Activated CD4-positive, alpha-beta T cell treated with anti-CD3 and anti-CD28 coated beads, Interleukin-2, amount 10 ng/mL, durations not matched to agents 7 days and 5 days (primary cell): ENCODE results near the gene ABCG1. TPM values are rescaled to one million over a fixed set of nuclear protein-coding genes. Genes with fewer than 3 reads are reported as not detected.

ENCODE experiments used
- CTCF ChIA-PET: fragments of 350-600 bp; sonication (Branson Sonifier 250); formaldehyde crosslinking; loops from one replicate; lab custom pipeline; 2021; ENCODE audit warnings: antibody characterized with exemption; lab: Charles Lee
- POLR2A ChIA-PET: fragments of 350-600 bp; sonication (Branson Sonifier 250); formaldehyde crosslinking; loops from one replicate; lab custom pipeline; 2021; ENCODE audit warnings: antibody characterized with exemption; lab: Charles Lee
- DNase-seq: peaks from one replicate; pipeline ENCODE4 v3.0.0-alpha.2; 2020
- H3K27ac Mint-ChIP-seq: one replicate; pipeline ENCODE4 v1.8.0; 2021; ENCODE audit warnings: mild to moderate bottlenecking, moderate library complexity, mixed read lengths
- H3K27me3 Mint-ChIP-seq: one replicate; pipeline ENCODE4 v1.8.0; 2021; ENCODE audit warnings: mixed read lengths
- H3K36me3 Mint-ChIP-seq: one replicate; pipeline ENCODE4 v1.8.0; 2021; ENCODE audit warnings: low read depth, mixed read lengths
- H3K4me1 Mint-ChIP-seq: one replicate; pipeline ENCODE4 v1.8.0; 2021; ENCODE audit warnings: mixed read lengths
- H3K4me3 Mint-ChIP-seq: one replicate; pipeline ENCODE4 v1.8.0; 2021; ENCODE audit warnings: mild to moderate bottlenecking, moderate library complexity, mixed read lengths
- H3K9me3 Mint-ChIP-seq: one replicate; pipeline ENCODE4 v1.8.0; 2021; ENCODE audit warnings: mixed read lengths
- total RNA-seq, 2 experiments: library from RNA; stranded (reverse); gene quantifications; one replicate each; pipeline ENCODE4 v1.2.3, GENCODE V29; 2021

Gene ABCG1
- total RNA-seq, 2 experiments from 2014 or later, result 10.2 to 12.3 TPM

DNA sequence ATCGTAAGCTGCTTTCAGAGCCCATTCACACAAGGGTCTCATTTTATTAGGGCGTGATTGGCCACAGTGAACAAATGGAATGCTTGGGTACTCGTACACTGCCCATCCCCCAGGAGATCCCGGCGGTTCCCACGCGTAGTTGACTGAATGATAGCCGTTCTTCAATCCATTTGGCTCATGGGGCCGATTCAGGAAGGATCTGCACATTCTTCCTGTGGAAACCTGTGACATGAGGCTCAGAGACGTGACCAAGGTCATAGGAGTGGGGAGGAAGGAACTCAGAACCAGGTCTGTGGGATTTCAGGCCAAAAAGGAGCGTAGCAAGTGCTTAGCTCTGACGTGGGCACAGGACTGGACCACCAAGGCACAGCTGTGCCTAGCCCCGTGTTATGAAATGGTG, 11.7 kb downstream of the ABCG1 start:
- DNase-seq, result no peak
- Mint-ChIP-seq H3K9me3 (peaks cover 9% of the 10 kb centered on the region), H3K4me3 (no peak overlapping the region), H3K27ac (no peak overlapping the region), H3K36me3 (peaks cover 33% of the 10 kb centered on the region), H3K4me1 (peaks cover 97% of the 10 kb centered on the region), H3K27me3 (no peaks in the 10 kb centered on the region)
- ChIA-PET CTCF (interaction anchor here (1.2 to 1.8 kb wide), 4 partner anchors 9 to 85 kb away, joined by 3 to 9 read pairs (median 6); partner anchors contain the start of gene ABCG1), POLR2A (no interaction called here)

DNA sequence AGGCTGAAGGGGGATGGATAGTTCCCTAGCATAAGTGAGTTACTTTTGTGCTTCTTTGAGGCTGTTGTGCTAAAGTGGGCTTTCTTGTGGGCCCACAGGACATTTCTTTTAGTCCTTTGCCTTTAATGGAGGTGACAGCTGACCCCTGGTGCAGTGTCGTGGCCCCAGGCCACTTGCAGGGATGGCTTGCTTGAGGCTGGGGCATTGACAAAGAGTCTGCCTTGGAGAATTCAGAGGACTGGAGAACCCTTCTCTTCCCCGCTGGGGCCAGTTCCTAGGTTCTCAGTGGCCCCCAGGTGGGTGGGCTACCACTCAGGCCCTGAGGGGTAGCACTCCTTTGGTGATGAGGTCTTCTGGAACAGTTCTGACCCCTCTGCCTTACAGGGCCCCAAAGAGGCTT, 12.8 kb downstream of the ABCG1 start:
- no peak overlapping the region for H3K4me3 Mint-ChIP-seq
- no peak for DNase-seq
- H3K36me3 Mint-ChIP-seq, result peaks cover 22% of the 10 kb centered on the region
- peaks cover 97% of the 10 kb centered on the region for H3K4me1 Mint-ChIP-seq
- H3K27ac Mint-ChIP-seq, result peak overlapping the region; percentile 60
- no peaks in the 10 kb centered on the region for H3K27me3 Mint-ChIP-seq
- ChIA-PET CTCF (interaction anchor here (1.0 to 2.3 kb wide), 3 partner anchors 11 to 143 kb away, joined by 3 to 5 read pairs (median 5); no protein-coding TSS in a partner anchor), POLR2A (no interaction called here)
- H3K9me3 Mint-ChIP-seq, result peaks cover 7% of the 10 kb centered on the region

DNA sequence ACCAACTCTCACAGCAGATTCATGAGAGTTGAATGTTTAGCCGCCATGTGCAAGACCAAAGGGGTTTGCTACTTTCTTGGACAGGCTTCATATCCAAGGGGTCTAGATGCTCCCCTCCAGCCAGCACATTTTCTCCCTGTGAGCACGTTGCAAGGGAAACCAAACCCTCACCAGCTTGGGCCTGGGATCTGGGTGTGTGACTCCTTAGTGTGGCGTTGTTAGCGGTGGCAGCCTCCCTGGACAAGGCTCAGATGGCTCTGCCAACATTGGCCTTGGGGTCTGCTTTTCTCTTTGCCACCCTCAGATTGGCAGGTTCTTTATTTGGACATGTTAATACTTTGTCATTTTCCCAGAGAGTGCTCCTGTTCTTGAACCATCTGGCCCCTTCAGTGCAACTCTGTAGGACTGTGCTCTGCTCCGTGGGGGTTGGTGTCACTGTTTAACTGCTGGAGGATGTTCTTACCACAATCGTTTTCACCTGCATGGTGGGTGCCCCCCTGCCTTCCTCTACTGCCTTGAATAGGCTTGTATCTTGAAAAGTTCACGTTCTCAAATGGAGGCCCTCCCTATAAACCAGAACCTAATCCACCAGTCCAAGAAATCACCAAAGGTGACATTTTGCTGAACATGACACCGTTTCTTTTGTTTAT, 13.4 kb downstream of the ABCG1 start:
- ChIA-PET CTCF (interaction anchor here (0.9 to 2.3 kb wide), 6 partner anchors 12 to 143 kb away, joined by 4 to 5 read pairs (median 4); no protein-coding TSS in a partner anchor), POLR2A (no interaction called here)
- H3K36me3 Mint-ChIP-seq, result peaks cover 19% of the 10 kb centered on the region
- DNase-seq, result peak; percentile 39
- H3K27me3 Mint-ChIP-seq, result no peaks in the 10 kb centered on the region
- peak overlapping the region; percentile 93 for H3K27ac Mint-ChIP-seq
- peaks cover 7% of the 10 kb centered on the region for H3K9me3 Mint-ChIP-seq
- peak overlapping the region; percentile 5 for H3K4me3 Mint-ChIP-seq
- peaks cover 97% of the 10 kb centered on the region for H3K4me1 Mint-ChIP-seq

DNA sequence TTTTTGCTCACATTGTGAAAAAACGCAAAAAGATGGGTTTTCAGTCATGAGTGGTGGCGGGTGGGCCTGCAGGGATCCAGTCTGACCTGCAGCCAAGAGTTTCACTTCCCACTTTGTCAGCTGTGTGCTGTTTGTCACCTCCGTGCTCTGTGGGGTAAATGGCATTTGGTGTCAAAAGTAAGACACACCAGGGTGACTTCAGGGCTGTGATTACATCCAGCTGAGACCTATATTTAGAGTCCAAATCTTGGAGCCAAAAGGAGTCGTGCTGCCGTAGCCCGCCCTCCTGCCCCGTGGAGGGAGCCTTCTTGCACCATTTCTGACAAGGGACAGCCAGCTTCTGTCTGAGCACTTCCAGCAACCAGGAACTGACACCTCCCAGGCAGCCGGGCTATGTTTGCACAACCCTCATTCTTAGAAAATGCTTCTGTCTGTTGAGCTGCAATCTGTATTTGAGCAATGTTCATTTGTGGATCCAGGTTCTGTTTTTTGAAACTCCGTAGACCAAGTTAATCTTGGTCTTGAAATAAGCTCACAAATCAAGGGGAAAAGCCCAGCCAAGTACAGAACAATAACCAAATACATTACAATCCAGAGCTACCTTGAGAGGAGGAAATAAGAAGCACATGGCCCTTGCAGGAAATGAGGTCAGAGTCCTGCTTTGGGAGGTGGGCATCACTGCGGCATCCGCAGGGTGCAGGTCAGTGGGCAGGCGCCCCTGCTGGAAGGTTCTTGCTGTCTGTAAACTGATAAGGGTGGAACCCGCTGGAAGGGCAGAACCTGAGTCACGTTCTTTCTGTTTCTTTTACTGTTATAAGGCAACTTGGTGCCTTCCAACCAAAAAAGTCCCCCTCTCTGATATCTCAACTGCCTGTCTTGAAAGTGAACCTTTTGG, 14.4 kb downstream of the ABCG1 start:
- peak; percentile 81 for DNase-seq
- no peaks in the 10 kb centered on the region for H3K9me3 Mint-ChIP-seq
- POLR2A ChIA-PET, result interaction anchor here (0.6 kb wide), 2 partner anchors 9 to 40 kb away, joined by 3 read pairs; no protein-coding TSS in a partner anchor
- H3K27me3 Mint-ChIP-seq, result no peaks in the 10 kb centered on the region
- peak overlapping the region; percentile 65 for H3K4me3 Mint-ChIP-seq
- CTCF ChIA-PET, result interaction anchor here (0.5 to 4.1 kb wide), 13 partner anchors 8 to 142 kb away, joined by 3 to 18 read pairs (median 4); no protein-coding TSS in a partner anchor
- peak overlapping the region; percentile 93 for H3K27ac Mint-ChIP-seq
- H3K4me1 Mint-ChIP-seq, result peaks cover 97% of the 10 kb centered on the region
- peaks cover 12% of the 10 kb centered on the region for H3K36me3 Mint-ChIP-seq

DNA sequence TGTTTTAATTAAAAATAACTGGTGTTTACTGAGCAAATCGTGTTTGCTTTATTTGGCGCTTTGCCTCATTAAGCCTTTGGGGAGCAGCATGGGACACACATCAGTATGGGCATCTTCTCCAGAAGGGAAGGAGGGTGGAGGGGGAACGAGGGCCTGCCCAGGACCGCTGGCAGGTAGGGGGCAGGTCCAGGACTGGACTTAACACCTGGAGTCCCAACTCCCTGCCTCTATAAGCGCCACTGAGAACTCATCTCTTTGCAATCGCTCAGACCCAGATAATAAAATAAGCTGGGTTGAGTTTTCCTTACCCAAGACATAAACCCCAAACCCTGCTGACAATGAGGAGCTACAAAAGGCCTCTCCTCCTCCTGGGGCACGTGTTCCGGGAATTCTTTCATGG, 15.1 kb downstream of the ABCG1 start:
- ChIA-PET CTCF (interaction anchor here (0.8 to 4.1 kb wide), 8 partner anchors 9 to 141 kb away, joined by 3 to 18 read pairs (median 4); no protein-coding TSS in a partner anchor), POLR2A (interaction anchor here (1.1 kb wide), 1 partner anchor 13 kb away, joined by 5 read pairs; no protein-coding TSS in a partner anchor)
- H3K27ac Mint-ChIP-seq, result peak overlapping the region; percentile 93

DNA sequence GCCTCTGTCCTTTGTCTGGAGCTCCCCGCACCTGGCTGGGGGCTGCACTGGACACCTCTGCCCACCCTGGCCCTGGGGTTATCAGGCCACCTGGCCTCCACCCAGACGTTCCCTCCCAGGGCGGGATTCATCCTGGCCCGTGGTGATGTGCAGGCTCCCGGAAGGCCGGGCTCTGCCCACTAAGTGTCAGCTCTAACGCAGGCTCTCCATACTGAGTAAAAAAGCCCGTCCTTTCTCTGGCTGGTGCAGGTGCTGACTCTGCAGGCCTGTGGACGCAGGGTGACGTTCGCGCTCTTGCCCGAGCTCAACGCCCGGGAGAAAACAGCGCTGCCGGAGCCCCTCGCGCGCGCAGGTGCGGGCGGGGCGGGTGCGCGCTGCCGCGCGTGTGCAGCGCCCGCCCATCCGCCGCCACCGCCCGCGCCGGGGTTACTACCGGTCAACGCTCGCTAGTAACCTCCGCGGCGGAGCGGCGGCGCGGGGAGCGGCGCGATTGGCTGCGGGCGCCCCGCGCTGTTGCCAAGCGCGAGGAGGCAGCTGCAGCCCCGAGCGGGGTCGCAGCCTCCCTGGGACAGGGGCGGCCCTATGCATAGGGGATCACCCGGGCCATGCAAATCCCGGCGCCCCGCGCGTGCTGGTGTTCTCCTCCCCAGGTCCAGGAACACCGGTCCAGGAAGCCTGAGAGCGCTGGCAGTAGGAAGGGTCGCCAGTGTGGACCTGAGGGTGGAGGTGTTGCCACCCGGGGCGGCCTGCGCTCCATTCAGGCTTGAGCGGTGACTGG, 15.7 kb downstream of the ABCG1 start:
- ChIA-PET CTCF (interaction anchor here (0.8 to 4.1 kb wide), 6 partner anchors 10 to 118 kb away, joined by 3 to 18 read pairs (median 4); no protein-coding TSS in a partner anchor), POLR2A (interaction anchor here (1.1 kb wide), 1 partner anchor 14 kb away, joined by 5 read pairs; no protein-coding TSS in a partner anchor)
- H3K4me3 Mint-ChIP-seq, result peak overlapping the region; percentile 65
- H3K27me3 Mint-ChIP-seq, result no peaks in the 10 kb centered on the region
- H3K36me3 Mint-ChIP-seq, result peaks cover 12% of the 10 kb centered on the region
- no peaks in the 10 kb centered on the region for H3K9me3 Mint-ChIP-seq
- DNase-seq, result peak; percentile 79
- H3K27ac Mint-ChIP-seq, result peak overlapping the region; percentile 93
- peaks cover 95% of the 10 kb centered on the region for H3K4me1 Mint-ChIP-seq

More for the DNA sequence above, 15.1 kb downstream of the ABCG1 start:
- DNase-seq, result no peak
- no peaks in the 10 kb centered on the region for H3K9me3 Mint-ChIP-seq
- peak overlapping the region; percentile 65 for H3K4me3 Mint-ChIP-seq
- H3K36me3 Mint-ChIP-seq, result peaks cover 12% of the 10 kb centered on the region
- peaks cover 97% of the 10 kb centered on the region for H3K4me1 Mint-ChIP-seq
- H3K27me3 Mint-ChIP-seq, result no peaks in the 10 kb centered on the region

DNA sequence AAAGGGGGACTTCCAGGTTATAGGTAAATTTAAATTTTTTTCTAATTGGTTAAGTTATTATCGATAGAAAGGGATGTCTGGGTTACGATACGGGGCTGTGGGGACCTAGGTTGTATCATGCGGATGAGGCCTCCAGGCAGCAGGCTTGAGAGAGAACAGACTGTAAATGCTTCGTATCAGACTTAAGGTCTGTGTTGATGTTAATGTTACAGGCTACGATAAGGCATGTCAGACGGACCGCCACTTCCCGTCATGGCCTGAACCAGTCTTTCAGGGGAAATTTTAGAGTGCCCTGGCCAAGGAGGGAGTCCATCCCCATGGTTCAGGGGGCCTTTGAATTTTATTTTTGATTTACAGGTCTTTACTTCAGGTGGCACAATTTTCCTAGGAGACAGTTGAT, 16.7 kb downstream of the ABCG1 start:
- POLR2A ChIA-PET, result no interaction called here

DNA sequence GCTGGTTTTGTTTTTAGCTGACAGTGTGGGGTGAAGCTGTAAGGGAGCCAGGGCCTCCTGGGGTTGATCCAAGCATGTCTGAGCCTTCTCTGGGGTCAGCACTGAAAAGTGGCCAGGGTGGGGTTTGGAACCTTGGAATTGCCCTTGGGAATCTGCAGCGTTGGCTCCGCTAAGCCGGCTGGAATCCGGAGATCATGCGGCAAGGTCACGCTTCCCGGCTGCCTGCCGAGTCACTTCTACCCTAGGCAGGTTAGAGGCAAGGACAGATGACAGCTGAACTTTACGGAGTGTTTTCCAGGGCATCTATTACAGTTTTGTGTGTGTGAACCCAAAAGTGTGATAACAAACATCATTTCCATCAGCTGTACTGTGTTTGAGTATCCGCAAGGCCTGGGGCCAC, 17.1 kb downstream of the ABCG1 start:
- ChIA-PET CTCF (interaction anchor here (2.1 to 4.1 kb wide), 3 partner anchors 11 to 46 kb away, joined by 9 to 18 read pairs (median 14); partner anchors contain the start of gene ABCG1), POLR2A (no interaction called here)
- Mint-ChIP-seq H3K4me1 (peaks cover 88% of the 10 kb centered on the region), H3K9me3 (no peaks in the 10 kb centered on the region), H3K4me3 (peak overlapping the region; percentile 23), H3K27ac (peak overlapping the region; percentile 88), H3K27me3 (no peaks in the 10 kb centered on the region), H3K36me3 (peaks cover 12% of the 10 kb centered on the region)
- DNase-seq, result no peak

More for the DNA sequence above, 16.7 kb downstream of the ABCG1 start:
- H3K4me1 Mint-ChIP-seq, result peaks cover 90% of the 10 kb centered on the region
- H3K9me3 Mint-ChIP-seq, result no peaks in the 10 kb centered on the region
- CTCF ChIA-PET, result interaction anchor here (0.5 to 4.1 kb wide), 4 partner anchors 11 to 139 kb away, joined by 3 to 18 read pairs (median 12); partner anchors contain the start of gene ABCG1
- no peak for DNase-seq
- peak overlapping the region; percentile 88 for H3K27ac Mint-ChIP-seq
- no peaks in the 10 kb centered on the region for H3K27me3 Mint-ChIP-seq
- peaks cover 12% of the 10 kb centered on the region for H3K36me3 Mint-ChIP-seq
- H3K4me3 Mint-ChIP-seq, result peak overlapping the region; percentile 64

DNA sequence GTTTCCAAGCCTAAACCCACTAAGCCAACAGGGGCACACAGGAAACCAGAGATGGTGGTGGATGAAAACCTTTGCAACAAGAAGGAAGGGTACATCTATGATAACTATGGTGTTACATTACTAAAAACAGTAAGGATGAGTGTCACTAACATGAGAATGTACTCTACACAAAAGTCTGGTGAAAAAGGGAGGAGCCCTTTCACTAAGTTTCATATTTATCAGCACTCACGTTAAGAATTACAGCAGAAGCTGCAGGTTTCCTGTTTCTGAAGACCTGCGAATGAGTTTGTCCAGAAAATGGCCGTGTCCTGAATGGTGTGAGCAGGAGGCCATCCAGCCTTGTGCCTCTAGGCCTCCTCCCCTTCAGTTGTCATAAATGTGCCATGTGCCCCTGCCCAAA, 17.8 kb downstream of the ABCG1 start:
- CTCF ChIA-PET, result interaction anchor here (0.9 to 4.1 kb wide), 6 partner anchors 12 to 189 kb away, joined by 3 to 18 read pairs (median 6); partner anchors contain the start of gene ABCG1
- Mint-ChIP-seq H3K27me3 (no peaks in the 10 kb centered on the region), H3K36me3 (peaks cover 12% of the 10 kb centered on the region), H3K4me3 (peak overlapping the region; percentile 14), H3K27ac (peak overlapping the region; percentile 88), H3K4me1 (peaks cover 82% of the 10 kb centered on the region), H3K9me3 (no peaks in the 10 kb centered on the region)
- DNase-seq, result peak; percentile 26
- POLR2A ChIA-PET, result interaction anchor here (0.8 kb wide), 1 partner anchor 16 kb away, joined by 3 read pairs; no protein-coding TSS in a partner anchor

DNA sequence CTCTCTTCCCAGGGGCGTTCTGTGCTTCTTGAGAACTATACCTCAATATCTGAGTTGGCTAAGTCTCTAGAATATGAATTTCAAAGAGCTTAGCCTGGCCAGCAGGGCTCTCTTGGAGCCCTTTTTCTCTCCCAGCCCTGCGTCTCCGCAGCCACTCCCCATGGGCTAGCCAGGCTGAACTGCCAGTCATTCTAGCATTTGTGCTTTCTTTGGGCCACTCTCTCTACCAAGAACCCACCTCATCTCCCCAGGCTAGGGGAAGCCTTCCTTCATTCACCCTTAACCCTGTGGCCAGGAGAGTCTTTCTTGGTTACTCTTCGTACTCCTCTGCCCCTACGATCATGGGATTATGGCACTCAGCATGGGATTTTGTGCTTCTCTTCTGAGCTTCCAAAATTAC, 18.2 kb downstream of the ABCG1 start:
- DNase-seq, result no peak
- ChIA-PET POLR2A (interaction anchor here (0.8 kb wide), 1 partner anchor 17 kb away, joined by 3 read pairs; no protein-coding TSS in a partner anchor), CTCF (interaction anchor here (0.6 to 4.6 kb wide), 12 partner anchors 9 to 189 kb away, joined by 3 to 25 read pairs (median 7); partner anchors contain the start of gene ABCG1)
- peaks cover 81% of the 10 kb centered on the region for H3K4me1 Mint-ChIP-seq
- peak overlapping the region; percentile 88 for H3K27ac Mint-ChIP-seq
- H3K36me3 Mint-ChIP-seq, result peaks cover 11% of the 10 kb centered on the region
- H3K27me3 Mint-ChIP-seq, result no peaks in the 10 kb centered on the region
- peak overlapping the region; percentile 27 for H3K4me3 Mint-ChIP-seq
- H3K9me3 Mint-ChIP-seq, result no peaks in the 10 kb centered on the region

DNA sequence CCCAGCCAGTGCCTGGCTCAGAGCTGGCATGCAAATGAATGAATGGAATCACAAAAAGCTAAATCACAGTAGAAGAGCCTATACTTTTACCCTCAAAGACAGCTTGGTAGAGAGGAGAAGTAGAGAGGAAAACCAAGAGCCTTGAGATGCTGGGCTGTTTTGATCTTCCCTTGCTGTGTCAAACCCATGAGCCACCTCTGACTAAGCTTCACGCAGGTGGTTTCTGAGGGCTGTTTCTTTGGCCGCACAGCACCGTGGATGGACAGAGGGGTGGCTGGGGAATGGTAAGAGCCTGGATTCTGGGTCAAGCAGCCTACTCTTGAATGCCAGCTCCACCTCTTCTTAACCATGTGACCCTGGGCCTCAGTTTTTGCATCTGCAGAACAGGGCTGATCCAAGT, 18.6 kb downstream of the ABCG1 start:
- peaks cover 7% of the 10 kb centered on the region for H3K36me3 Mint-ChIP-seq
- ChIA-PET POLR2A (no interaction called here), CTCF (interaction anchor here (0.6 to 4.6 kb wide), 13 partner anchors 9 to 188 kb away, joined by 3 to 25 read pairs (median 5); no protein-coding TSS in a partner anchor)
- H3K27ac Mint-ChIP-seq, result peak overlapping the region; percentile 88
- peak; percentile 43 for DNase-seq
- H3K4me1 Mint-ChIP-seq, result peaks cover 81% of the 10 kb centered on the region
- no peaks in the 10 kb centered on the region for H3K27me3 Mint-ChIP-seq
- H3K4me3 Mint-ChIP-seq, result peak overlapping the region; percentile 27
- no peaks in the 10 kb centered on the region for H3K9me3 Mint-ChIP-seq
